Activated naive CD8-positive, alpha-beta T cell treated with anti-CD3 and anti-CD28 coated beads, Interleukin-2, amount 50 U/mL, for 24 hours (primary cell): ENCODE results near the gene RTL1.

Experiments
- ATAC-seq: fragments of 150-1000 bp; cut with Tn5 transposase; one replicate; pipeline ENCODE4 v1.10.0; 2021
- DNase-seq: peaks from one replicate; pipeline ENCODE4 v3.0.0; 2021
- H3K27ac Mint-ChIP-seq: one replicate; pipeline ENCODE4 v1.8.0; 2021; ENCODE audit warnings: mild to moderate bottlenecking, mixed read lengths
- H3K27me3 Mint-ChIP-seq: one replicate; pipeline ENCODE4 v1.8.0; 2021; ENCODE audit warnings: mixed read lengths
- H3K36me3 Mint-ChIP-seq: one replicate; pipeline ENCODE4 v1.8.0; 2021; ENCODE audit warnings: low read depth, mixed read lengths
- H3K4me1 Mint-ChIP-seq: one replicate; pipeline ENCODE4 v1.8.0; 2021; ENCODE audit warnings: mixed read lengths
- H3K4me3 Mint-ChIP-seq: one replicate; pipeline ENCODE4 v1.8.0; 2021; ENCODE audit warnings: mild to moderate bottlenecking, moderate library complexity, mixed read lengths
- H3K9me3 Mint-ChIP-seq: one replicate; pipeline ENCODE4 v1.8.0; 2021; ENCODE audit warnings: mixed read lengths

The RTL1 gene

DNA sequence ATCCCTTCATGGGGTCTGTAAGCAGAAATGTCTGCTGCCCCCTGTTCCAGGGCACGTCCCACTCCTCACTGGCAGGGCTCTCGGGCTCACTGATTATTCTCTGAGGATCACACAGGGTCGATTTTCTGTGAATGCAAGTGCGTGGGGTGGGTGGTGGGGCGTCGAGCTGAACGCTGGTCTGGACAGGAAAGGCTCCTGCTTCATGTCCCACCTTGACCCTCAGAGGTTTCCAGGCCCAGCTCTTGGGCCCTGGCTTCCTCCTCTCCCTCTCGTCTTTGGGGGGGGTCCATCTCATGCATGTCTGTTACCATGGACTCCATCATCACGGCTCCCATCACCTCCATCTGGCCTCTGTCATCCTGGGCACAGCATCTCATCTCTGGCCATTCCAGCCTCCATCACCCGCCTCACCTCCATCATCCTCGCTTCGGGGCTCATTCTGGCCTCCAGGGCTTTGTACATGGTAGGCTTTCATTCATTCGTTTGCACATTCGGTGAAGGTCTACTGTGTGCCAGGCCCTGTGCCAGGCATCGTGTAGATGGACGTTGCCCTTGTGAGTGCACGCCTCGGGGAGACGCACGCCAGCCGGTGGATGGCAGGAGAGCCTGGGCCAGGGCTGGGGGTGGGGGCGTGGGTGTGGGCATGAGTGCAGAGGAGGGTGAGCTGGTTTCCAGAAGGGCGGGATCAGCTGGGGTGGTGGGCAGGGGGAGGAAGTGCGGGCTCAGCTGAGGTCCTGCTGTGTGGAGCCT, 34.7 kb downstream of the RTL1 start:
- no peak for ATAC-seq
- Mint-ChIP-seq H3K4me1 (peaks cover 5% of the 10 kb centered on the region), H3K9me3 (peaks cover 3% of the 10 kb centered on the region), H3K27me3 (no peaks in the 10 kb centered on the region), H3K4me3 (no peak overlapping the region), H3K27ac (no peak overlapping the region), H3K36me3 (no peaks in the 10 kb centered on the region)
- no peak for DNase-seq

DNA sequence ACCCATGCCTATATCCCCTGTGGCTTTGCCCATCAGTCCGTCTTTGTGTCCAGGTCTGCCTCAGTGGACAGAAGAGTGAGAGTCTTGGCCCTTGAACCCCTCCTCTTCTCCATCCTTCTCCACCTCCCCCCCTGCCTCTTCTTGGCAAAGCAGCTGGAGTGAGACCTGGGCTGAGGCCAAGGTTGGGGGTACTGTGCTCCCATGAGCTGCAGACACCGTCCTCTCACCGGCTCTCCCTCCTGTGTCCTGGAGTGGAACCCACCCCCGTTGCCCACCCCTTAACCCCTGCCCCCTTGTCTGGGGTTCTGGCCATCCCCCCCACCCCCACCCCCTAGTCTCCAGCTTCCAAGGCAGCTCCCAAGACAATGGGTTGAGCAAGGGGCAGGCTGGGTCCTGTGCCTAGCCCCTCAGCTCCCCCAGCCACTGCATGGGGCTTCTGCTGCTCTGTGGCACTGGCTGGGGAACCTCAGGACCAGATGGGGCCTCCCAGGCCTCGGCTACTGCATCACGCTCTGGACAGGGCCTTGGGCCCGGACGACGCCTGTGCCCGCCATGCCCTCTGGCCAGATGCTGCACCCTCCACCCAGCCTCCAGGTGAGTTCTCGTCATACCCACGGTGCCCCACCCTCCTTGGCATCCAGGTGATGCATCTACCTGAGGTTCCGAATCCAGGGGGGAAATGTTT, 35.7 kb downstream of the RTL1 start:
- no peaks in the 10 kb centered on the region for H3K36me3 Mint-ChIP-seq
- no peak overlapping the region for H3K4me3 Mint-ChIP-seq

DNA sequence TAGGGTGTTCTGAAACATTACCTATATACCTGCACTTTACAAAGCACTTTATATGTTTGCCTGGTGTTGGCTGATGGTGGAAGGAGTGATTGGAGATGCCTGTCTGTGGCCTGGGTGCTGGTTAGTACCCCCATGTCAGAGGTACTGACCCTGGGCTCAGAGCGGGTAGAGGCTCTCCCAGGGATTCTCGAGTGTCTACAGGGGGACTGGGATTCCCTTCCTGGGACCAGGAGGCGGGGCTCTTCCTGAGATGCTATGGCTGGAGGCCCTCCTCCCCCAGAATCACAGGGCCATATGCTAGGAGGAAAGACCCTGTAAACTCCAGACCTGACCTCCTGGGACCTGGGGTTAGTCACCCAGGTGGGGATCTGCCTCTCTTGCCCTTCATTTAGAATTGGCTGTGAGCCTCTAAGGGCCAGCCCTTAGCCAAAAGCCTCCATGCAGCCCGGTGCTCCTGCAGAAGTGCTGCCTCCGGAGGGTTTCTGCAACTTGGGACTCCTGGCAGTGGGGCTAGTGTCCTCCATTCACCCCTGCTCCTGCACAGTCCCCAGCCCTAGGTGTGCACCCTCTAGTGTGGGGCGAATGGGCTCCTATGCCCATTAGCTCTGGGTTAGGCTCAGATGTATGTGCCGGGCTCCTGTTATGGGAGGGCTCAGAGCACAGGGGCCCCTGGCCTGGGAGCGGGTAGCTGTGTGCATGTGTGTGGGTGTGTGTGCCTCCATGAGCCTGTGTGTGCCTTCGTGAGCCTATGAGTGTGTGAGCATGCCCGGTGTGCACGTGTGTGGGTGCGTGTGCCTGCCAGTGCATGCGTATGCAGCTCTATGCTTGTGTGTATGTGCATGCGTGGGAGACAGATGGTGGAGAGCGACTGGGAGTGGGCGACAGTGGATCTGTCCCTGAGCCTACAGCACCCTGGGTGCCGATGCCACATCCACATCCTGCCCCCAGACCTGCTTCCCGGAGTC, 36.6 kb downstream of the RTL1 start:
- Mint-ChIP-seq H3K4me1 (peaks cover under 1% of the 10 kb centered on the region), H3K27ac (no peak overlapping the region), H3K4me3 (no peak overlapping the region), H3K27me3 (no peaks in the 10 kb centered on the region), H3K36me3 (no peaks in the 10 kb centered on the region), H3K9me3 (no peaks in the 10 kb centered on the region)
- ATAC-seq = no peak
- DNase-seq = no peak

More for the DNA sequence above, 35.7 kb downstream of the RTL1 start:
- peaks cover 3% of the 10 kb centered on the region for H3K9me3 Mint-ChIP-seq
- H3K27me3 Mint-ChIP-seq = no peaks in the 10 kb centered on the region
- H3K4me1 Mint-ChIP-seq = peaks cover 5% of the 10 kb centered on the region
- H3K27ac Mint-ChIP-seq = no peak overlapping the region
- ATAC-seq (no peak), DNase-seq (no peak)

DNA sequence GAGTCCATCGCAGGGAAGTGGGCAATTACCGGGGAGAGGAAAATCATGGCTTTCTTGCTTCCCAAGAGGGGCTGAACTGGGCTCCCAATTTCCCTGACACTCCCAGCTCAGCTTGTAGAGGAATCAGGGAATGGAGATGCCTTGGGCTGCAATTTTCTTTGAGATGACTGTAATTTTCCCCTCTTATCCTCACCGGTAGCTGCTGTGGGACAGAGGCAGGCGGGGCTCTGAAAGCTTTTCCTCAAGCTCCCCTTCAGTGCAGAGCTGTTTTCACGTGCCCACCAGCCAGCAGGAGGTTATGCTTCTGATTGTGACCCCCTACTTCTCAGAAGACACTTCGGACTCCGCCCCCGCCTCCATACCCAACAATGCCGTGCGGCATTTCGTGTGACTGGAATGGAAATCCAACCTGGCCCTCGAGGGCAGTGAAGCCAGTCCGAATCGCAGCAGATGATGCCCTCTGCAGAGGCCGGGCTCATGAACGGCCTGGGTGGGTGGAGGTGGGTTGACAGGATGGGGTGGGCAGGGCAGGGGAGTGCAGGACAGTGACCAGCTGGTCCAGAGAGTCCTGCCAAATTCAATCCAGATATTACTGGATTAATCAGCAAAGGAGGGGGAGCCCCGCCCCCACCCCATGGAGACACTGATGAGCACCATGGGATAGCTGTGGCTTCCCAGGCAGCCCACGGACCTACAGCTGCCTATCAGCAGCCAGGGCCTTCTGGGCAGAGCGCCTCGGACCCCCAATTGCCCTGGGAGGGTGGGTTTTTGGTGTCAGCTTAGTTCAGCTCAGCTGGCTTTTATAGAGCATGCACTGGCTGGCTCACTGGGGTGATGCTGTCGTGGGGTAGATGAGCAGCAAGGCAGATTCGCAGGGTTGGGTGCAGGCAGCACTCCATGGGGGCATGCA, 37.6 kb downstream of the RTL1 start:
- Mint-ChIP-seq H3K4me3 (no peak overlapping the region), H3K27me3 (no peaks in the 10 kb centered on the region), H3K4me1 (no peaks in the 10 kb centered on the region), H3K27ac (no peak overlapping the region), H3K36me3 (no peaks in the 10 kb centered on the region), H3K9me3 (no peaks in the 10 kb centered on the region)
- no peak for ATAC-seq
- no peak for DNase-seq

DNA sequence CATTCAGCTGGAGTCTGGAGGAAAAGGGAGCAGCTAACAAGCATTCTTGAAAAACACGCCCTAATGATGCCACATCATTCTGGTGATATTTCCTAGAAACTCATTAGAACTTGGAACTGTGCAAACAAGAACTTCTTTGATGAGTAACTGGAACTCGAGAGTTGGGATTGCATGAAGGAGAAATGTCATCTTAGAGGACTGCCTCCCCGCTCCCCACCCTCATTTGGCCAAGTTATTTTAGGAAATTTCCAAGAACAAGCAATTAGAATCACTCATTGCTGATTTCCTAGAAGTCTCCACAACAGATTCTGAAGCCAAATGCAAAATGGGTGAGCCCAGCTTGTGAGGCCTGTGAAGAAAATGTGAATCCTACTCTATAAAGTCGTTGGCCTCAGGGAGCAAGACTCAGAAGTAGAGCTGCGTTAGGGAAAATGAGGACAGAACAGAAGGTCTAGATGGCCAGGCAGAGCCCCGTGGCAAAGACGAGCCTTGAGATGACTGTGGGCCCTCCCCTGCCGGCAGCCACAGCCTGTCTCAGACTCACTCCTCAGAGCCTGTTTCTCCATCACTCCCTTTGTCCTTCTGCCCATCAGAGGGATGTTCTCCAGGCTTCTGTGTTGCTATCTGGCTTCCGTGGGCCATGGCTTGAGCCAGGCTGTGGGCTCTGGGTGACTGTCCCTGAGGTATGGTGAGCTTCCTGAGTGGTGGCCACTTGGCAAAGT, 38.4 kb downstream of the RTL1 start:
- DNase-seq = no peak
- no peaks in the 10 kb centered on the region for H3K36me3 Mint-ChIP-seq
- H3K9me3 Mint-ChIP-seq = no peaks in the 10 kb centered on the region
- H3K4me3 Mint-ChIP-seq = no peak overlapping the region
- peaks cover 2% of the 10 kb centered on the region for H3K27me3 Mint-ChIP-seq
- no peaks in the 10 kb centered on the region for H3K4me1 Mint-ChIP-seq
- no peak overlapping the region for H3K27ac Mint-ChIP-seq
- ATAC-seq = no peak

DNA sequence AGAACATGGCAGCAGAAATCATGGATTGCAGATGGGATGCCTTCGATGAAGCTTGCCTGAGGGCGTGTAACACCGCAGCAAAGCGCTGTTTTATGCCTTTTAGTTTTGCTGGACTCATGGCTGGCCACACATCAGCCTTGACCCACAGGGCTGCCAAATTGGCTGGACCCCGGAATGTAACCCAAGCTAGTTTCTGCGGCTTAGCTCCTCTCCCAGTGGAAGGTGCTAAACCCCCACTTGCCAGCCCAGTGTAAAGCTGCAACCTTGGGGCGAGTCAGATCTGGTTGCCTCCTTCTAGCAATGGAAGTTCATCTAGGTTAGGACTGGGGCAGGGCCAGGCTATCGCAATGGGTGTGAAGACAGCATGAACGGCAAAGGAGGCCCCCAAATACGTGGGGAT, 39.3 kb downstream of the RTL1 start:
- ATAC-seq (no peak), DNase-seq (no peak)
- Mint-ChIP-seq H3K27me3 (peaks cover 2% of the 10 kb centered on the region), H3K4me3 (no peak overlapping the region), H3K36me3 (no peaks in the 10 kb centered on the region), H3K9me3 (no peaks in the 10 kb centered on the region), H3K27ac (no peak overlapping the region), H3K4me1 (no peaks in the 10 kb centered on the region)

DNA sequence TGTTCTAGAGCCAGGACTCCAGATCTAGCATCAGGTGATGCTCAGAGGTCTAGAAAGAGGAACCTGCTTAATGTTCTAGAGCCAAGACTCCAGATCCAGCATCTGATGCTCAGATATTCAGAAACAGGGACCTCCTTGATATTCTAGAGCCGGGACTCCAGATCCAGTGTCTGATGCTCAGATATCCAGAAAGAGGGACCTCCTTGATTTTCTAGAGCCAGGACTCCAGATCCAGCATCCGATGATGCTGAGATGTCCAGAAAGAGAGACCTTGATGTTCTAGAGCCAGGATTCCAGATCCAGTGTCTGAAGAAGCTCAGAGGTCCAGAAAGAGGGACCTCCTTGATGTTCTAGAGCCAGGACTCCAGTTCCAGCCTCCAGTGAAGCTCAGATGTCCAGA, 40.7 kb downstream of the RTL1 start:
- H3K4me3 Mint-ChIP-seq = no peak overlapping the region
- H3K4me1 Mint-ChIP-seq = no peaks in the 10 kb centered on the region
- DNase-seq (no peak), ATAC-seq (no peak)
- no peaks in the 10 kb centered on the region for H3K9me3 Mint-ChIP-seq
- peaks cover 2% of the 10 kb centered on the region for H3K27me3 Mint-ChIP-seq
- no peaks in the 10 kb centered on the region for H3K36me3 Mint-ChIP-seq
- H3K27ac Mint-ChIP-seq = no peak overlapping the region

DNA sequence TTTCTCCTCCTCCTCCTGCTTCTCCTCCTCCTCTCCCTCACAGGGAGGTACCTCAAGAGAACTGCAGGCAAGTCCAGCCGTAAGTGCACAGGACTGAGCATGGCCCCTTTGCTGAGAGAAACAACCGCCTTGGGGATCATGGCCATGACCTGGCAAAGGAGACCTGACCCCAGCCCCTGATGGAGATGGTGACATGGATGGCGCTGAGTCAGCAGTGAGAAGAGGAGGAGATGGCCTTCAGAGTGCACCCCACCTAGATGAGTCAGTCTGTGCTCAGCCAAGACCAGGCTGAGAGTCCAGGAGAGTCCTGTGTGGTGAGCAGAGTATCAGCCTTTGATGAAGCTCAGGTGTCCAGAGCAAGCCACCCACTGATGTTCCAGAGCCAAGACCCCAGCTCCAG, 41.2 kb downstream of the RTL1 start:
- DNase-seq (no peak), ATAC-seq (no peak)
- Mint-ChIP-seq H3K4me1 (no peaks in the 10 kb centered on the region), H3K27me3 (peaks cover 2% of the 10 kb centered on the region), H3K4me3 (no peak overlapping the region), H3K27ac (no peak overlapping the region), H3K36me3 (no peaks in the 10 kb centered on the region), H3K9me3 (no peaks in the 10 kb centered on the region)

DNA sequence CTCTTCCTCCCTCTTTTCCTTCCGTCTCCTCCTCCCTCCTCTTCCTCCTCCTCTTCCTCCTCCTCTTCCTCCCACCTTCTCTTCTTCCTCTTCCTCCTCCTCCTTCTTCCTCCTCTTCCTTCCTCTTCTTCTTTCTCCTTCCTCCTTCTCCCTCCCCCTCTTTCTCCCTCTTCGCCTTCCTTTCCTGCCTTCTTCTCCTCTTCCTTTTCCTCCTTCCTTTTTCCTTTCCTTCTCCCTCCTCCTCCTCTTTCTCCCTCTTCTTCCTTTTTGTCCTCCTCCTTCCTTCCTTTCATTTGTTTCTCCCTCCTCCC, 41.6 kb downstream of the RTL1 start:
- ATAC-seq = no peak
- peaks cover 2% of the 10 kb centered on the region for H3K27me3 Mint-ChIP-seq

DNA sequence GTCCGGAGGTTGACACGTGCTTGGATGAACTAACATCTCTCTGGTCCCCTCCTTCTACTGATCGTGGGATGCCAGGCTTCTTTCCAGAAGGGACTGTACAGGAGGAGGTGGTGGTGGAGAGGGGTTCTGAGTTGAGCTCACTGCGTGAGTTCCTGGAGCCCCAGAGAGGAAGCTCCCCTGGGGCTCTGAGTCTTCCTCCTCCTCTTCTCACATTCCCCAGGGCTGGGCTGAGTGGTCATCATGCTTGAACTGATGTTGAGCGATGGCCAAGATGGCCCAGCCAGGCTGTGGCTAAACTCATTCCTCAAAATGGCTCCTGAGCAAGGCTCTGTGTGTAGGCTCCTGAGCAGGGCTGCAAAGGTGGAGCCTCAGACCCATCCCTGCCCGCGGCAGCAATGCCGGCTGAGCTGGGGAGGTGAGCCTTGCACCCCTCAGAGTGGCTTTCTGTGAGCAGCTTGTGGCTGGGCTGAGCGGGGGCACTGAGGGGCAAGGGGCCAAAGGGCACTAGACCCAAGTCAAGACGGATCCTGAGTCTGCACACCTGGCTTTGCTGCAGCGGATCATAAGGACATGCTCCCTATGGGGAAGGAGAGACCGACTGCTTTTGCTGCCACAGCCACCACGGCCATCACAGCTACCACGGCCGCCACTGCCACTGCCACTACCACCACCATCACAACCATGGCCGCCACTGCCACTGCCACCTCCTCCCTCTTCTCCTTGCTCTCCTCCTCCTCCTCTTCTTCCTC, 42.2 kb downstream of the RTL1 start:
- peaks cover 2% of the 10 kb centered on the region for H3K27me3 Mint-ChIP-seq
- H3K9me3 Mint-ChIP-seq = no peaks in the 10 kb centered on the region
- no peak overlapping the region for H3K4me3 Mint-ChIP-seq
- ATAC-seq (no peak), DNase-seq (no peak)
- H3K36me3 Mint-ChIP-seq = no peaks in the 10 kb centered on the region
- no peaks in the 10 kb centered on the region for H3K4me1 Mint-ChIP-seq
- H3K27ac Mint-ChIP-seq = no peak overlapping the region

More for the DNA sequence above, 41.6 kb downstream of the RTL1 start:
- Mint-ChIP-seq H3K4me1 (no peaks in the 10 kb centered on the region), H3K4me3 (no peak overlapping the region), H3K36me3 (no peaks in the 10 kb centered on the region), H3K27ac (no peak overlapping the region), H3K9me3 (no peaks in the 10 kb centered on the region)
- no peak for DNase-seq

DNA sequence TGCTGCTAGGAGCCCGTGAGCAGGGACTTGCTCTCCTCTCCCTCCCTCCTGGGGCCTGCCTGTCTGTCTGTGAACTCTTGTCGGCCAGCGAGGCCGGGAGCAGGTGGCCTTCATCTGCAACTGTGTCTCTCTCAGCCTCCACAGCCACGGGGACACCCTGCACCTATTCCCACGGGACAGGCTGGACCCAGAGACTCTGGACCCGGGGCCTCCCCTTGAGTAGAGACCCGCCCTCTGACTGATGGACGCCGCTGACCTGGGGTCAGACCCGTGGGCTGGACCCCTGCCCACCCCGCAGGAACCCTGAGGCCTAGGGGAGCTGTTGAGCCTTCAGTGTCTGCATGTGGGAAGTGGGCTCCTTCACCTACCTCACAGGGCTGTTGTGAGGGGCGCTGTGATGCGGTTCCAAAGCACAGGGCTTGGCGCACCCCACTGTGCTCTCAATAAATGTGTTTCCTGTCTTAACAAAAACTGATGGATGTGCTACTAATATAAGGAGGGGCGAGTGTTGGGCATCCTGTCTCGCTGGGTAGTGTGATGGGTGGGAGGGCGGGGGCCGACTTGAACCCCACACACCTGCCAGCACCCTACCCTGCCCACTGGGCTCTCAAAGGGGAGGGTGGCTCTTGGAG, 42.9 kb downstream of the RTL1 start:
- H3K36me3 Mint-ChIP-seq = no peaks in the 10 kb centered on the region
- ATAC-seq (no peak), DNase-seq (no peak)
- no peak overlapping the region for H3K4me3 Mint-ChIP-seq
- no peaks in the 10 kb centered on the region for H3K4me1 Mint-ChIP-seq
- H3K27ac Mint-ChIP-seq = no peak overlapping the region
- H3K9me3 Mint-ChIP-seq = no peaks in the 10 kb centered on the region
- H3K27me3 Mint-ChIP-seq = peaks cover 2% of the 10 kb centered on the region

DNA sequence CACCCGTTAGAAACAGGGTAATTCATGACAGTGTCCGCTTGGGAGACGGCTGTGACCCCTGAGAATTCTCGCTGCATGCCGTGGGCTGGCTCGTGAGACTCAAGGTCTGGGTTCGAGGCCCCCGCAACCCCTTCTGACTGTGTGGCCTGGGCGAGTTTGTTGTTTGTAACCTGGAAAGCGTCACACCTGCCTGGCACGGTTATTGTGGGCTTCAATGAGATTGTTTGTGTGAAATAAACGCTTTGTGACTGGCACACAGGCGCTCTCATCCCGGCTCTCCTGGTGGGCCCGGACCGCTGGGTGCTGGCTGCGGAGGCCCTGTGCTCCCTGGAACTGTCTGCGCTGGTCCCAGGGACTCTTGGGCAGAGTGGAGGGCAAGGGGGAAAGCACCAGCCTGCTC, 43.7 kb downstream of the RTL1 start:
- DNase-seq = no peak
- peaks cover 2% of the 10 kb centered on the region for H3K27me3 Mint-ChIP-seq

DNA sequence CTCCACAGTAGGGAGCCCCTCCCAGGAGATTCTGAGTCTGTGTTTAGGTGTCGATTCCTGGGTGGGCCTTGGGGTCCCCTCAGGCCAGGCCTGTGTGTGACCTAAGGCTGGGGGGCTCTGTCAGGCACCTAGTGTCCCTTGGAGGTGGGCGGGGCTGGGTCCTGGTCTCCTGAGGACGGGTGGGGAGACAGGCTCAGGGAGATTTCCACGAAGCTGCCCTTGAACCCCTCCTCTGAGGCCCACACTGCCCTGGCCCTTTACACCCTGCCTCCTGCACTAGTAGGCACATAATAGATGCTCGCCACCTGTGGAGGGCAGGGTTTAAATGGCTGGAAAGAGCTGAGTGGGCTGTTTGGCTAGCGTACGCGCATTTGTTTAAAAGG, 44.7 kb downstream of the RTL1 start:
- DNase-seq = no peak
- Mint-ChIP-seq H3K36me3 (no peaks in the 10 kb centered on the region), H3K27ac (no peak overlapping the region), H3K9me3 (no peaks in the 10 kb centered on the region), H3K4me1 (no peaks in the 10 kb centered on the region), H3K4me3 (no peak overlapping the region), H3K27me3 (peaks cover 2% of the 10 kb centered on the region)
- no peak for ATAC-seq

More for the DNA sequence above, 43.7 kb downstream of the RTL1 start:
- Mint-ChIP-seq H3K27ac (no peak overlapping the region), H3K4me3 (no peak overlapping the region), H3K36me3 (no peaks in the 10 kb centered on the region), H3K9me3 (no peaks in the 10 kb centered on the region), H3K4me1 (no peaks in the 10 kb centered on the region)
- ATAC-seq = no peak
